Epithelial cell of proximal tubule (primary cell): ENCODE results near the gene IFT20. TPM values are rescaled to one million over a fixed set of nuclear protein-coding genes. Genes with fewer than 3 reads are reported as not detected.

ENCODE experiments used
- DNase-seq: peaks from one replicate; pipeline ENCODE4 v3.0.0-alpha.2; 2011; ENCODE audit warnings: low read depth
- H3K4me3 ChIP-seq: 2 replicates; pipeline ENCODE4 v1.5.1; 2011; ENCODE audit warnings: low read depth, mild to moderate bottlenecking, low read length
- total RNA-seq: library from RNA; depleted of rRNA; stranded (reverse); fragments of >200 nt; gene quantifications from 2 replicates; pipeline ENCODE4 v1.2.3, GENCODE V29; 2015
- TF ChIP-seq, protein P1 (sequence below): conservative IDR thresholded peaks from 2 replicates; pipeline ENCODE4 v1.5.1; 2012; ENCODE audit warnings: low read depth, mild to moderate bottlenecking, low read length

IFT20 gene
- total RNA-seq, 1 donor from 2014 or later: 32.9 TPM

DNA sequence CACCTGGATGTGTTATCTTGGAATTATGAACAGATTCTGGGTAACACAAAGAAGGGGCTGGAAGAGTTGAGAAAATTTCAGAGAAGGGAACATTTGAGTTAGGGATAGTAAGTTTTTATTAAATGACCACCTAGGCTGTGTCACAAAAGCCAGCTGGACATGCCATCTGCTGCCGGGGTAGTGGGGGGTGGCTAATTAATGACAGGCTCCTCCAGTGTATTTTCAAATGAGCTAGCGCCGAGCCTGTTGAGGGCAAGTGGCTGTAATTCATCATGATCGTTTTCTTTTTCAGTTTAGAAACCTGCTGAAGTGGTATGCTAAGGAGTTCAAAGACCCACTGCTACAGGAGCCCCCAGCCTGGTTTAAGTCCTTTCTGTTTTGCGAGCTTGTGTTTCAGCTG is 10.1 kb downstream of the IFT20 start:
- TF ChIP-seq, protein P1, sequence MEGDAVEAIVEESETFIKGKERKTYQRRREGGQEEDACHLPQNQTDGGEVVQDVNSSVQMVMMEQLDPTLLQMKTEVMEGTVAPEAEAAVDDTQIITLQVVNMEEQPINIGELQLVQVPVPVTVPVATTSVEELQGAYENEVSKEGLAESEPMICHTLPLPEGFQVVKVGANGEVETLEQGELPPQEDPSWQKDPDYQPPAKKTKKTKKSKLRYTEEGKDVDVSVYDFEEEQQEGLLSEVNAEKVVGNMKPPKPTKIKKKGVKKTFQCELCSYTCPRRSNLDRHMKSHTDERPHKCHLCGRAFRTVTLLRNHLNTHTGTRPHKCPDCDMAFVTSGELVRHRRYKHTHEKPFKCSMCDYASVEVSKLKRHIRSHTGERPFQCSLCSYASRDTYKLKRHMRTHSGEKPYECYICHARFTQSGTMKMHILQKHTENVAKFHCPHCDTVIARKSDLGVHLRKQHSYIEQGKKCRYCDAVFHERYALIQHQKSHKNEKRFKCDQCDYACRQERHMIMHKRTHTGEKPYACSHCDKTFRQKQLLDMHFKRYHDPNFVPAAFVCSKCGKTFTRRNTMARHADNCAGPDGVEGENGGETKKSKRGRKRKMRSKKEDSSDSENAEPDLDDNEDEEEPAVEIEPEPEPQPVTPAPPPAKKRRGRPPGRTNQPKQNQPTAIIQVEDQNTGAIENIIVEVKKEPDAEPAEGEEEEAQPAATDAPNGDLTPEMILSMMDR: no peak
- no peak overlapping the region for H3K4me3 ChIP-seq
- DNase-seq: no peak

DNA sequence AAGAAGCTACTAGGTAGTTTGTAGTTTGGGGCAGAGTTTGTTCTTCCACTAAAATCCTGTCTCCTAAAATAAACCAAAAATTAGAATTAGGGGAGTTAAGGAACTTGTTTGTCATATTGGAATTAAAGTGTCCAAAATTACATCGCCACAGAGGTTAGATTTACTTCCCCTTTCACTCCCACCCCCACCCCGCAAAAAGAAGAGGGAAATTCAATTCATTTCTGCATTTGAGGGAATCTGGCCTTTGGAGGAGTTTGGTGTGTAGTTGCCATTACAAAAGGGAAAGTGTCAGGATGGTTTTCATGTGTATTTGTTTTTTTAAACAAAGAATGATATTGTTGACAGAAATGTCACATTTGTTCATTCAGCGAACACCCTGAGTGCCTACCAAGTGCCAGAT is 10.5 kb downstream of the IFT20 start:
- no peak for DNase-seq
- TF ChIP-seq, protein P1: no peak

DNA sequence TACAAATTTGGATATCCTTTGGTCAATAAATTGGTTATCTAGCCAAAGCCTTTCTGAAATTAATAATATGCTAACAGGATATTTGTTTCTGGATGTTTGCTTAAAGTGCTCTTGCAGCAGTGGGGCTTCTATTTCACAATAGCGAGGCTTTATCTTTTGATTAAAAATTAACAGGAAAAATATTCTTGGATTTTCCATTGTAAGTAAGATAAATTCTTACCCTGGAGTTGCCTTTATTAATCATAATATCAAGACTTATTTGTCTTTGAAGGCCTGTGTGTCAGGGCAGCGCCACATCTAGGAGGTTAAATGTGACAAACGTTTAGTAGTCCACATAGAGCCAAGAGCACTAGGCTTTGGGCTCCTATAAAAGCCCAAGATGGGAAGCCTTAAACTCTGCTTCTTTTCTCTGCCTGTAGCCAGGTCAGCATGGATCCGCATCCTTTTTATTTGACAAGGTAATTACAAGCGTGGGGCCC is 11.0 kb downstream of the IFT20 start:
- no peak overlapping the region for H3K4me3 ChIP-seq
- no peak for DNase-seq
- TF ChIP-seq, protein P1: no peak

More for the DNA sequence above, 10.5 kb downstream of the IFT20 start:
- H3K4me3 ChIP-seq: no peak overlapping the region

DNA sequence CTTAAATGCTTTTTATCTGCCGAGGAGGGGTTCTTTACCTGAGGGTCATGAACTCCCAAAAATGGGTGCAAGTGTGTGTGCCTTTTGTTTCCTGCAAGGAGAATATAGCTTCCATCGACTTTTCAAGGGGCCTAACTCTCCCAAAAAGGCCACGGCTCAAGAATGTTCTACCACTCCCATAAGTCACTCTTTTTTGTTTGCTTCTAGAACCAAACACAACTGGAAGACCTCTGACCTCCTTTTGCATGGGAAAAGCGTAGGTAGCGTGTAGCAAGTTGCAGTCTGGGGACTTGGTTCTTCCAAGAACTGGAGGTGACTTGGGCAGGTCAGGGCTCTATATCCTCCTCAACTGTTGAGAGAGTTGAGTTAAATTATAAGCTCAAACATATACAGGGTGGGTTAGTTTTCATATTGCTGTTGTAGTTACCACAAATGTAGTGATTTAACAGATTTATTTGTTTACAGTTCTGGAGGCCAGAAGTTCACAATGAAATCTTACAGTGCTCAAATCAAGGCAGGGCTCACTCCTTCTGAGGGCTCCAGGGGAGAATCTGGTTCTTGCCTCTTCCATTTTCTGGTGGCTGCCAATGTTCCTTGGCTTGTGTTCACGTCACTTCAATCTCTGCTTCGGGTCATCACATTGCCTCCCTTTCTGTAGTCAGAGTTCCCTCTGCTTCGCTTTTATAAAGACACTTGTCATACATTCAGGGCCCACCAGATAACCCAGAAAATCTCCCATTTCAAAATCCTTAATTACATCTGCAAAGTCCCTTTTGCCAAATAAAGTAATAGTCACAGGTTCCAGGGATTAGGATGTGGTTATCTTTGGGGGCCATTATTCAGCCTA is 14.8 kb downstream of the IFT20 start:
- H3K4me3 ChIP-seq: peak overlapping the region; percentile 78
- no peak for DNase-seq
- TF ChIP-seq, protein P1: no peak

DNA sequence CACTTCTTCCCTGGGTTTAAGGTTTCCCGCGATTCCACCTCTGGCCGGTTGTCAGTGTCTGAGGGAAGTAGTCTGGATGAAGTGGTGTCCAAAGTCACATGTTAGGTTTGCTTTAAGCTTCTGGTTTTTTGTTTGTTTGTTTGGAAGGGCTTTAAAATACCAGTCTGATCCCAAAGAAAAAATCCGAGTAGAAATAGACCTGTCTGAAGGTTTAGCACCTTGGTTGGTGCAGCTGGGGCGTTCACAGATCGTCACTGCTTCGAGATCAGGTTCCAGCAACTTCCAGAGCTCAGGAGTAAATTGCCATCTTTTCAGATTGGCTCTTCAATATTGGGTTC is 15.7 kb downstream of the IFT20 start:
- H3K4me3 ChIP-seq: peak overlapping the region; percentile 78
- TF ChIP-seq, protein P1: no peak
- DNase-seq: no peak

DNA sequence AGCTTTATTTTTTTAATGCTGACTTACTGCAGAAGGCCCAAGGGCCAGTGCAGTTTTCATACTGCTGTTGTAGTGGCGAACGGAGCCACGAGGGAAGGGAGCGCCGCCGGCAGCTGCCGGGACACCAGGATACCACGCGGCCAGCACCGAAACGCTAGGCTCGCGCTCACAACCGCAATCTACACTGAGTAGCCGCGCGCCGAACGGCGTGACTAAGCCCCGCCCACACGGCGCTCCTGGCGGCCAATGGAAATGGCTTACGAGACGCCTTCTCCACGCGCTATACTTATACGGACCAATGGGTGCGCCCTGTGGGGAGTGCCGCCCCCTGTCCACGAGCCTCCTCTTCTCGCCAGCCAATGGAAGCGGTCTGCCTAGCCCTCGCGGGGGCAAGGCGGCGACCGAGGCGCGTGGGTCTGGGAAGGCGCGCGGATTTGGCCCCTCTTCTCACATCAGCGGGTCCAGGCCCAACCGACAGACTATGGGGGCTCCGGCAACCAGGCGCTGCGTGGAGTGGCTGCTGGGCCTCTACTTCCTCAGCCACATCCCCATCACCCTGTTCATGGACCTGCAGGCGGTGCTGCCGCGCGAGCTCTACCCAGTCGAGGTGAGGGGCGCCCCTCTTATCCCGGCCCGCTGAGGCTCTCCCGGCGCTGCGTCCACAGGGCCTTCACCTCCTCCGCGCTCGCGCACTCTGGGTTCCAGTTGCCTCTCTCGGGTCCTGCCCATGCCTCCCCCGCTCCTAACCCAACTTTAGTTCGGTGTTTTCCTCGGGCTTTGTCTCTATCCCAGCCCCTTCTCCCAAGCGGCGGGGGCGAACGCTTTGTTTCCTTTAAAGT is 16.3 kb downstream of the IFT20 start, which contains the start of gene TMEM97:
Gene TMEM97 (plus strand): TSS at position 442 of the 839 bp plus-strand sequence. CDS start 40 bp downstream, at position 482.
- peak; percentile 69 for DNase-seq
- peak within 1 kb of the TSS; percentile 78 for H3K4me3 ChIP-seq
- TF ChIP-seq, protein P1: no peak
